WTC11 (cell line): ENCODE data around the gene TCEAL7. TPM values are rescaled to one million over a fixed set of nuclear protein-coding genes. Genes with fewer than 3 reads are reported as not detected.

ENCODE experiments used
- ATAC-seq: fragments of 200-7000 bp; cut with Tn5 transposase; 2 replicates; pipeline ENCODE4 v1.10.0; 2021; ENCODE audit warnings: mild to moderate bottlenecking, moderate library complexity
- CTCF ChIA-PET: fragments of 300-600 bp; sonication (Branson Sonifier 250); formaldehyde crosslinking; loops from one replicate; lab custom pipeline; 2021; ENCODE audit warnings: antibody characterized with exemption; lab: Charles Lee
- POLR2A ChIA-PET: fragments of 350-600 bp; sonication (Branson Sonifier 250); formaldehyde crosslinking; loops from one replicate; lab custom pipeline; 2021; ENCODE audit warnings: antibody characterized with exemption; lab: Charles Lee
- DNase-seq: peaks from one replicate; pipeline ENCODE4 v3.0.0; 2021; ENCODE audit warnings: low spot score
- H3K27ac Mint-ChIP-seq: 2 replicates; pipeline ENCODE4 v1.8.0; 2021; ENCODE audit warnings: mixed read lengths
- H3K27me3 Mint-ChIP-seq: 2 replicates; pipeline ENCODE4 v1.8.0; 2021; ENCODE audit warnings: low read depth, mild to moderate bottlenecking, moderate library complexity, mixed read lengths
- H3K36me3 Mint-ChIP-seq: 2 replicates; pipeline ENCODE4 v1.8.0; 2021; ENCODE audit warnings: mixed read lengths
- H3K4me1 Mint-ChIP-seq: 2 replicates; pipeline ENCODE4 v1.8.0; 2022; ENCODE audit warnings: mixed read lengths
- H3K4me3 Mint-ChIP-seq: 2 replicates; pipeline ENCODE4 v1.8.0; 2021; ENCODE audit warnings: mild to moderate bottlenecking, moderate library complexity, mixed read lengths
- H3K9me3 Mint-ChIP-seq: 2 replicates; pipeline ENCODE4 v1.8.0; 2021; ENCODE audit warnings: mixed read lengths
- AFF4 ChIP-seq: sonication (generic); formaldehyde crosslinking; IDR thresholded peaks from 2 replicates; pipeline ENCODE4 v1.8.1; 2023; ENCODE audit warnings: mild to moderate bottlenecking, missing genetic modification reagents, borderline replicate concordance
- CTCF ChIP-seq: fragments of 200-600 bp; IDR thresholded peaks from 2 replicates; pipeline ENCODE4 v1.8.0; 2022; ENCODE audit warnings: antibody characterized with exemption
- ESRRA ChIP-seq: sonication (generic); formaldehyde crosslinking; IDR thresholded peaks from 2 replicates; pipeline ENCODE4 v1.8.1; 2022; ENCODE audit warnings: mild to moderate bottlenecking, missing genetic modification reagents, borderline replicate concordance
- FOXK1 ChIP-seq: sonication (generic); formaldehyde crosslinking; IDR thresholded peaks from 2 replicates; pipeline ENCODE4 v1.8.0; 2022; ENCODE audit warnings: mild to moderate bottlenecking, moderate library complexity, missing genetic modification reagents
- FOXP1 ChIP-seq: sonication (generic); formaldehyde crosslinking; IDR thresholded peaks from 2 replicates; pipeline ENCODE4 v1.8.0; 2022; ENCODE audit warnings: missing genetic modification reagents, mild to moderate bottlenecking, moderate library complexity, borderline replicate concordance
- FOXP4 ChIP-seq: sonication (generic); formaldehyde crosslinking; IDR thresholded peaks from 2 replicates; pipeline ENCODE4 v1.8.0; 2022; ENCODE audit warnings: mild to moderate bottlenecking, missing genetic modification reagents
- HMGA2 ChIP-seq: fragments of 250-450 bp; sonication (Bioruptor Pico); IDR thresholded peaks from 2 replicates; pipeline ENCODE4 v1.4.0; 2021; ENCODE audit warnings: mild to moderate bottlenecking, moderate library complexity
- KAT7 ChIP-seq: sonication (generic); formaldehyde crosslinking; IDR thresholded peaks from 2 replicates; pipeline ENCODE4 v1.8.1; 2023; ENCODE audit warnings: missing genetic modification reagents, mild to moderate bottlenecking, borderline replicate concordance
- MAX ChIP-seq: sonication (generic); formaldehyde crosslinking; IDR thresholded peaks from 2 replicates; pipeline ENCODE4 v1.8.0; 2022; ENCODE audit warnings: mild to moderate bottlenecking, missing genetic modification reagents
- NFATC4 ChIP-seq: fragments of 250-450 bp; sonication (Bioruptor Pico); IDR thresholded peaks from 2 replicates; pipeline ENCODE4 v1.9.0; 2021; ENCODE audit warnings: mild to moderate bottlenecking
- ZNF232 ChIP-seq: sonication (generic); formaldehyde crosslinking; IDR thresholded peaks from 2 replicates; pipeline ENCODE4 v1.8.0; 2022; ENCODE audit warnings: mild to moderate bottlenecking, missing genetic modification reagents
- ZNF263 ChIP-seq: sonication (generic); formaldehyde crosslinking; IDR thresholded peaks from 2 replicates; pipeline ENCODE4 v1.8.1; 2022; ENCODE audit warnings: low read depth, mild to moderate bottlenecking, moderate library complexity, missing genetic modification reagents
- ZNF416 ChIP-seq: fragments of 250-450 bp; sonication (Bioruptor Pico); IDR thresholded peaks from 2 replicates; pipeline ENCODE4 v1.9.0; 2021; ENCODE audit warnings: mild to moderate bottlenecking, inconsistent platforms
- ZNF423 ChIP-seq: fragments of 250-450 bp; sonication (Bioruptor Pico); IDR thresholded peaks from 2 replicates; pipeline ENCODE4 v2.1.2; 2022; ENCODE audit warnings: mild to moderate bottlenecking, moderate library complexity
- total RNA-seq: library from RNA; stranded (reverse); gene quantifications from 3 replicates; pipeline ENCODE4 v1.2.3, GENCODE V29; 2021
- TF ChIP-seq, protein P1 (sequence below): sonication (generic); formaldehyde crosslinking; IDR thresholded peaks from 2 replicates; pipeline ENCODE4 v1.8.1; 2023; ENCODE audit warnings: mild to moderate bottlenecking, missing genetic modification reagents
- TF ChIP-seq, protein P2 (sequence below): sonication (generic); formaldehyde crosslinking; IDR thresholded peaks from 2 replicates; pipeline ENCODE4 v1.8.0; 2022; ENCODE audit warnings: mild to moderate bottlenecking, missing genetic modification reagents

TCEAL7 gene
- total RNA-seq, 1 experiment from 2014 or later, result 5.6 TPM

DNA sequence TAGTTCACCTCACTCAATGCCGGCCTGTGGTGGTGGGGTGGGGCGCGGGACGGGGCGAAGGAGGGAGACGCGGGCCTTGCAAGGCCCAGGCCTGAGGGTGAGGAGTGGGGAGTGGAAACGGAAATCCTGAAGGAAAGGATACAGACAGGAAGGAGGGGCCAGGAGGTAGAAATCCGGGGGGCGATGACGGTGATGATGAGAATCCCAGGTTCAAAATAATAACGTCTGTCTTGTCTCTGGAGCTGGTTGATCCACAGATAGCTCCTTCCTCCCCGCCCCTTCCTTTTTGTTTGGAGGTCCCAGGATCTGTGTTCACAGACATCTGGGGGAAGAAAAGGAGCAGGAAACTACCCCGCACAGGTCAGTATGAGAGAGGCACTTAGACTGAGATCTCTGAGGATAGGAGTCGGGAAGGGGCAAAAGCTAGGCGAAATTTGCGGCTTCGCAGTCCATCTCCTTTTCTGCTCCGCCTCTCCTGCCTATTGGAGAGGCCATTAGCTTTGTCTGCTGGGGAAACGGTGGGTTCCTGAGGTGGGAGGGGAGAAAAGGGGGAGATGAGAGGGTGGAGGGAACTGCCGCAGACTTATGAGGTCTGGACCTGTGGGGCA is 746 bp downstream of the TCEAL7 start (continued):
- no peak for TF ChIP-seq FOXP1 (CRISPR knock-in tag)

DNA sequence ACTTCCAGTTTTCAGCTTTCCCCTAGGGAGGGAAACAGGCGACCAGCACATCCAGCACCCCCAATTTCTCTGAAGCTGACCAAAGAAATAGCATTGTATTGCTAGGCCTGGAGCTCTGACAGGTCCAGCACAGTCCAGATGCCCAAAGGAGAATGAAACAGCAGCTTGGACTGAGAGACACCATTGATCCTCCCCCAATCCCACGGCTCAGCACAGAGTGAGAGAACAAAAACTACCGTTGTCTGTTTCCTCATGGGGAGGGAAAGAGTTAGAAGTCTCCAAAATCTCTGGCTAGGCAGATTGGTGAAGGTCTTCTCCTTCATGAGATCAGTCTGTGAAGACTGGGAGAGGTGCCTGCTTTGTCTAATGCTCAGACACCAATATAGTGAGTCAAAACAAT is 8.6 kb downstream of the TCEAL7 start:
- TF ChIP-seq, protein P1, sequence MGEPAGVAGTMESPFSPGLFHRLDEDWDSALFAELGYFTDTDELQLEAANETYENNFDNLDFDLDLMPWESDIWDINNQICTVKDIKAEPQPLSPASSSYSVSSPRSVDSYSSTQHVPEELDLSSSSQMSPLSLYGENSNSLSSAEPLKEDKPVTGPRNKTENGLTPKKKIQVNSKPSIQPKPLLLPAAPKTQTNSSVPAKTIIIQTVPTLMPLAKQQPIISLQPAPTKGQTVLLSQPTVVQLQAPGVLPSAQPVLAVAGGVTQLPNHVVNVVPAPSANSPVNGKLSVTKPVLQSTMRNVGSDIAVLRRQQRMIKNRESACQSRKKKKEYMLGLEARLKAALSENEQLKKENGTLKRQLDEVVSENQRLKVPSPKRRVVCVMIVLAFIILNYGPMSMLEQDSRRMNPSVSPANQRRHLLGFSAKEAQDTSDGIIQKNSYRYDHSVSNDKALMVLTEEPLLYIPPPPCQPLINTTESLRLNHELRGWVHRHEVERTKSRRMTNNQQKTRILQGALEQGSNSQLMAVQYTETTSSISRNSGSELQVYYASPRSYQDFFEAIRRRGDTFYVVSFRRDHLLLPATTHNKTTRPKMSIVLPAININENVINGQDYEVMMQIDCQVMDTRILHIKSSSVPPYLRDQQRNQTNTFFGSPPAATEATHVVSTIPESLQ (CRISPR knock-in tag), result no peak
- TF ChIP-seq FOXP4 (CRISPR knock-in tag), result no peak
- peaks cover 3% of the 10 kb centered on the region; the same call in 1 of the 2 replicates for H3K27me3 Mint-ChIP-seq

DNA sequence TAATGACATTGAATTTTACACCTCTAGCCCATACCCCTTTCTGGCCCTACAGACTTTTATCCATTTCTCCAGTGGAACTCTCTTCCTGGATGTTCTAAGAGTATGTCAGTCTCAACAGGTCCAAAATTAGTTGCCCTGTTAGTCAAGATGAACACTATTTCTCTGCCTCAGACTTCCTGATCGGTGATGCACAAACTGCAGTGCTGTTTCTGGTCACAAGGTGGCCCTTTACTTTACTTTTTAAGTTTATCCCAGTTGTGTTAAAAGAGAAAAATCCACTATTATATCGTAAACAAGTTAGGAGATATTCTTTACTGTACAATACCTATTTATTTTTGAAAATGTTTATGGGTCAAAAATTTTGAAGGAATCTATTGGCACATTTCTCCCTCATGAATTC is 13.1 kb downstream of the TCEAL7 start:
- DNase-seq, result peak; percentile 27
- CTCF ChIA-PET, result interaction anchor here (0.7 to 1.0 kb wide), 4 partner anchors 13 to 122 kb away, joined by 3 to 10 read pairs (median 4); partner anchors contain the start of gene TCEAL7
- POLR2A ChIA-PET, result interaction anchor here (0.5 to 0.6 kb wide), 2 partner anchors 13 to 32 kb away, joined by 3 to 7 read pairs; partner anchors contain the start of gene TCEAL9
- peak; percentile 47 for ATAC-seq
- H3K27ac Mint-ChIP-seq, result no peak overlapping the region
- peaks cover 10% of the 10 kb centered on the region for H3K4me1 Mint-ChIP-seq
- no peaks in the 10 kb centered on the region for H3K9me3 Mint-ChIP-seq
- no peak overlapping the region for H3K4me3 Mint-ChIP-seq
- H3K27me3 Mint-ChIP-seq, result peaks cover 16% of the 10 kb centered on the region
- TF ChIP-seq ZNF263 (CRISPR knock-in tag), result no peak
- peak; percentile 28; the same call in 1 of the 2 replicates for TF ChIP-seq CTCF
- no peak for TF ChIP-seq ZNF416 (CRISPR knock-in tag)
- TF ChIP-seq HMGA2 (CRISPR knock-in tag), result no peak
- H3K36me3 Mint-ChIP-seq, result no peaks in the 10 kb centered on the region

More for the DNA sequence above, 8.6 kb downstream of the TCEAL7 start:
- H3K9me3 Mint-ChIP-seq, result no peaks in the 10 kb centered on the region
- no peak overlapping the region for H3K27ac Mint-ChIP-seq
- ATAC-seq, result no peak
- no peak for DNase-seq
- H3K36me3 Mint-ChIP-seq, result no peaks in the 10 kb centered on the region
- H3K4me3 Mint-ChIP-seq, result no peak overlapping the region
- CTCF ChIA-PET, result interaction anchor here (0.6 kb wide), 1 partner anchor 393 kb away, joined by 3 read pairs; no protein-coding TSS in a partner anchor
- peaks cover 7% of the 10 kb centered on the region for H3K4me1 Mint-ChIP-seq
- POLR2A ChIA-PET, result no interaction called here

DNA sequence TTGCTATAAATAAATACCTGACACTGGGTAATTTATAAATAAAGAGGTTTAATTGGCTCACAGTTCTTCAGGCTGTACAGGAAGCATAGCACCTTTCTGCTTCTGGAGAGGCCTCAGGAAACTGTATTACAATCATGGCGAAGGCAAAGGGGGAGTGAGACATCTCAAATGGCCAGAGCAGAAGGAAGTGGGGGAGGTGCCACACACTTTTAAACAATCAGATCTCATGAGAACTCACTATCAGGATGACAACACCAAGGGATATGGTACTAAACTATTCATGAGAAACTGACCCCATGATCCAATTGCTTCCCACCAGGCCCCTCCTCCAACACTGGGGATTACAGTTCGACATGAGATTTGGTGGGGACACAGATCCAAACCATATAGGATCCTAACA is 14.6 kb downstream of the TCEAL7 start:
- no peak for DNase-seq
- peaks cover 14% of the 10 kb centered on the region for H3K4me1 Mint-ChIP-seq
- no peaks in the 10 kb centered on the region for H3K9me3 Mint-ChIP-seq
- H3K27me3 Mint-ChIP-seq, result peaks cover 24% of the 10 kb centered on the region
- H3K4me3 Mint-ChIP-seq, result no peak overlapping the region
- ChIA-PET POLR2A (no interaction called here), CTCF (no interaction called here)
- H3K27ac Mint-ChIP-seq, result no peak overlapping the region
- TF ChIP-seq ZNF232 (CRISPR knock-in tag), result no peak
- TF ChIP-seq NFATC4 (CRISPR knock-in tag), result no peak
- TF ChIP-seq MAX (CRISPR knock-in tag), result no peak
- TF ChIP-seq FOXK1 (CRISPR knock-in tag), result no peak
- TF ChIP-seq, protein P2, sequence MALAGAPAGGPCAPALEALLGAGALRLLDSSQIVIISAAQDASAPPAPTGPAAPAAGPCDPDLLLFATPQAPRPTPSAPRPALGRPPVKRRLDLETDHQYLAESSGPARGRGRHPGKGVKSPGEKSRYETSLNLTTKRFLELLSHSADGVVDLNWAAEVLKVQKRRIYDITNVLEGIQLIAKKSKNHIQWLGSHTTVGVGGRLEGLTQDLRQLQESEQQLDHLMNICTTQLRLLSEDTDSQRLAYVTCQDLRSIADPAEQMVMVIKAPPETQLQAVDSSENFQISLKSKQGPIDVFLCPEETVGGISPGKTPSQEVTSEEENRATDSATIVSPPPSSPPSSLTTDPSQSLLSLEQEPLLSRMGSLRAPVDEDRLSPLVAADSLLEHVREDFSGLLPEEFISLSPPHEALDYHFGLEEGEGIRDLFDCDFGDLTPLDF (CRISPR knock-in tag), result no peak
- TF ChIP-seq ZNF423 (CRISPR knock-in tag), result no peak
- TF ChIP-seq AFF4 (CRISPR knock-in tag), result no peak
- no peak for TF ChIP-seq ESRRA (CRISPR knock-in tag)
- TF ChIP-seq KAT7, result no peak
- no peak for ATAC-seq
- H3K36me3 Mint-ChIP-seq, result no peaks in the 10 kb centered on the region
